HCT116 (cell line): Measurements from ENCODE around the gene PRPF8. TPM values are rescaled to one million over a fixed set of nuclear protein-coding genes. Genes with fewer than 3 reads are reported as not detected.

Experiments
- ATAC-seq: fragments of 200-7000 bp; cut with Tn5 transposase; 2 replicates; pipeline ENCODE4 v1.9.1; 2020; ENCODE audit warnings: mild to moderate bottlenecking, moderate library complexity
- BruUV-seq: library from RNA; stranded (reverse); fragments of 400-500 nt; replicated peaks from 2 replicates; lab custom pipeline; 2021; lab: Mats Ljungman, UMichigan
- CTCF ChIA-PET: fragments of 300-600 bp; sonication (Branson Sonifier 250); formaldehyde crosslinking; loops from one replicate; lab custom pipeline; 2021; ENCODE audit warnings: antibody characterized with exemption; lab: Charles Lee
- POLR2A ChIA-PET: fragments of 300-600, 350-600 bp; sonication (Branson Sonifier 250); formaldehyde crosslinking; loops from one replicate; lab custom pipeline; 2021; ENCODE audit warnings: antibody characterized with exemption; lab: Charles Lee
- RAD21 ChIA-PET, 2 experiments: fragments of 300-600 bp; sonication (Branson Sonifier 250); formaldehyde crosslinking; loops; one replicate each; lab custom pipeline; 2023; ENCODE audit warnings: low total read pairs in 2 of 2; ENCODE audit not compliant: uncharacterized antibody in 2 of 2, unreplicated experiment in 2 of 2, low non-redundant PET in 1 of 2; lab: Charles Lee
- DNase-seq: peaks from one replicate; pipeline ENCODE4 v3.0.0-alpha.2; 2010; ENCODE audit warnings: low read depth, low spot score
- H2AFZ ChIP-seq: fragments of 200-600 bp; shearing (Covaris generic), sonication (generic); 2 replicates; pipeline ENCODE4 v1.6.1; 2017; ENCODE audit warnings: low read depth, mixed run types, mixed read lengths, antibody characterized with exemption, low read length; ENCODE audit not compliant: poor library complexity, severe bottlenecking
- H3K27ac ChIP-seq: 2 replicates; pipeline ENCODE4 v1.5.1; 2012; ENCODE audit warnings: low read depth, low read length
- H3K27me3 ChIP-seq: fragments of 200-600 bp; sonication (generic); 2 replicates; pipeline ENCODE4 v1.6.1; 2016; ENCODE audit warnings: mixed run types, low read length, mixed read lengths; ENCODE audit not compliant: insufficient read depth
- H3K36me3 ChIP-seq, 2 experiments: fragments of 200-500 bp in 1 of 2; fragments of 200-600 bp in 1 of 2; sonication (Bioruptor generic) in 1 of 2; sonication (generic) in 1 of 2; 2 replicates each; pipeline versions ENCODE4 v1.5.1 to v1.6.1; 2014 to 2016; ENCODE audit warnings: low read length in 2 of 2, inconsistent platforms in 1 of 2, mixed read lengths in 1 of 2, mixed run types in 1 of 2; ENCODE audit not compliant: insufficient read depth in 2 of 2, control insufficient read depth in 1 of 2
- H3K4me1 ChIP-seq, 2 experiments: fragments of 200-600 bp in 1 of 2; sonication (generic) in 1 of 2; 2 replicates each; pipeline versions ENCODE4 v1.5.1 to v1.6.1; 2012 to 2017; ENCODE audit warnings: low read length in 2 of 2, inconsistent platforms in 1 of 2, mild to moderate bottlenecking in 1 of 2, mixed read lengths in 1 of 2, mixed run types in 1 of 2, moderate library complexity in 1 of 2; ENCODE audit not compliant: insufficient read depth in 2 of 2, control insufficient read depth in 1 of 2
- H3K4me2 ChIP-seq: fragments of 200-600 bp; sonication (generic); 2 replicates; pipeline ENCODE4 v1.6.1; 2017; ENCODE audit warnings: mixed run types, low read length, mixed read lengths
- H3K4me3 ChIP-seq, 2 experiments: fragments of 200-600 bp in 1 of 2; sonication (generic) in 1 of 2; replicated peaks in 1 of 2; 2 replicates each; pipeline ENCODE4 v1.5.1; 2011 to 2016; ENCODE audit warnings: low read length in 2 of 2, control low read depth in 1 of 2, low read depth in 1 of 2, mild to moderate bottlenecking in 1 of 2, mixed read lengths in 1 of 2, mixed run types in 1 of 2
- H3K79me2 ChIP-seq: fragments of 200-600 bp; sonication (generic); 2 replicates; pipeline ENCODE4 v1.6.1; 2017; ENCODE audit warnings: mild to moderate bottlenecking, mixed run types, low read length, moderate library complexity, mixed read lengths; ENCODE audit not compliant: insufficient read depth
- H3K9ac ChIP-seq: fragments of 200-600 bp; sonication (generic); 2 replicates; pipeline ENCODE4 v1.6.1; 2016; ENCODE audit warnings: low read length, mixed read lengths
- H3K9me2 ChIP-seq: fragments of 200-600 bp; sonication (generic), shearing (Covaris generic); 2 replicates; pipeline ENCODE4 v1.6.1; 2017; ENCODE audit warnings: mixed run types, mild to moderate bottlenecking, moderate library complexity; ENCODE audit not compliant: insufficient read depth
- H3K9me3 ChIP-seq, 2 experiments: fragments of 200-500 bp in 1 of 2; fragments of 200-600 bp in 1 of 2; sonication (Bioruptor generic) in 1 of 2; sonication (generic) in 1 of 2; 2 replicates each; pipeline ENCODE4 v1.6.1; 2014 to 2017; ENCODE audit warnings: low read length in 2 of 2, mixed read lengths in 2 of 2, inconsistent platforms in 1 of 2, low read depth in 1 of 2, mild to moderate bottlenecking in 1 of 2, mixed run types in 1 of 2, moderate library complexity in 1 of 2; ENCODE audit not compliant: control insufficient read depth in 1 of 2, insufficient read depth in 1 of 2
- H4K20me1 ChIP-seq: fragments of 200-600 bp; sonication (generic), shearing (Covaris generic); 2 replicates; pipeline ENCODE4 v1.6.1; 2017; ENCODE audit warnings: mixed run types, mild to moderate bottlenecking, moderate library complexity; ENCODE audit not compliant: insufficient read depth
- FOSL1 ChIP-seq: IDR thresholded peaks from 2 replicates; pipeline ENCODE4 v1.6.1; 2012; ENCODE audit warnings: low read depth
- JUND ChIP-seq: IDR thresholded peaks from 2 replicates; pipeline ENCODE4 v1.6.1; 2012
- POLR2A ChIP-seq: IDR thresholded peaks from 2 replicates; pipeline ENCODE4 v1.7.0; 2011; ENCODE audit warnings: borderline replicate concordance; ENCODE audit not compliant: insufficient read depth, insufficient read length; ENCODE audit errors: extremely low read depth
- POLR2AphosphoS5 ChIP-seq: IDR thresholded peaks from 2 replicates; pipeline ENCODE4 v1.6.1; 2011; ENCODE audit warnings: mild to moderate bottlenecking, low read depth, low read length, moderate library complexity
- SIN3A ChIP-seq: IDR thresholded peaks from 2 replicates; pipeline ENCODE4 v1.6.1; 2012; ENCODE audit warnings: low read depth
- SP1 ChIP-seq: IDR thresholded peaks from 2 replicates; pipeline ENCODE4 v1.6.1; 2012; ENCODE audit warnings: low read depth
- ZNF274 ChIP-seq: fragments of 200-500 bp; sonication (Bioruptor generic); IDR thresholded peaks from 2 replicates; pipeline ENCODE4 v1.6.1; 2014; ENCODE audit warnings: mild to moderate bottlenecking, low read depth, low read length, inconsistent platforms
- intact Hi-C: fragments of 100-400 bp; cut with micrococcal nuclease; formaldehyde crosslinking; loops from 2 replicates; pipeline ENCODE4 v1.10.0; 2022
- total RNA-seq: library from RNA; stranded (reverse); gene quantifications from one replicate; pipeline ENCODE4 v1.2.1, GENCODE V29; 2021; ENCODE audit not compliant: unreplicated experiment
- TF ChIP-seq, protein P1 (sequence below): IDR thresholded peaks from 2 replicates; pipeline ENCODE4 v1.6.1; 2012
- TF ChIP-seq, protein P2 (sequence below): IDR thresholded peaks from 2 replicates; pipeline ENCODE4 v1.6.1; 2012; ENCODE audit warnings: low read depth
- TF ChIP-seq, protein P3 (sequence below): IDR thresholded peaks from 2 replicates; pipeline ENCODE4 v1.6.1; 2012

The PRPF8 gene
- total RNA-seq, 1 experiment from 2014 or later: 386 TPM

DNA sequence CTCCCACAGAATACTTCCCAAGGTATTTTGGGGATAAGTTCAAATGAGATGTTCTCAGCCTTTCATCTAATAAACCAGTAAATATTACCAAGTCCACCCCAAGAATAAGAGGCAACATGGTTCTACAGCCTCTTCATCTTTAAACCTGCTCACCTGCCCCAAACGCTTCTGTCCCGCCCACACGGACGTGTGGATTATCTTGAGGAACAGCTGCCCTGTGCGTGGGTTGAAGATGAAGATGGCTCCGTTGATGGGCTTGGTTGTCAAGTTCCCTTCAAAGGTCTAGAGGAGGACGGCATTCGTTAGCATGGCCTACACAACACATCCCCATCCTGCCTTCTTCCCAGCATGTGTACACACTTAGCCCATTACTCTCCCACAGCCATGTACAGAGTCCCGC is 26.6 kb downstream of the PRPF8 start:
- TF ChIP-seq SP1 (no peak), JUND (no peak), SIN3A (no peak), ZNF274 (no peak), FOSL1 (no peak), POLR2AphosphoS5 (no peak), POLR2A (no peak)
- TF ChIP-seq, protein P1, sequence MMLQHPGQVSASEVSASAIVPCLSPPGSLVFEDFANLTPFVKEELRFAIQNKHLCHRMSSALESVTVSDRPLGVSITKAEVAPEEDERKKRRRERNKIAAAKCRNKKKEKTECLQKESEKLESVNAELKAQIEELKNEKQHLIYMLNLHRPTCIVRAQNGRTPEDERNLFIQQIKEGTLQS: no peak
- TF ChIP-seq, protein P2, sequence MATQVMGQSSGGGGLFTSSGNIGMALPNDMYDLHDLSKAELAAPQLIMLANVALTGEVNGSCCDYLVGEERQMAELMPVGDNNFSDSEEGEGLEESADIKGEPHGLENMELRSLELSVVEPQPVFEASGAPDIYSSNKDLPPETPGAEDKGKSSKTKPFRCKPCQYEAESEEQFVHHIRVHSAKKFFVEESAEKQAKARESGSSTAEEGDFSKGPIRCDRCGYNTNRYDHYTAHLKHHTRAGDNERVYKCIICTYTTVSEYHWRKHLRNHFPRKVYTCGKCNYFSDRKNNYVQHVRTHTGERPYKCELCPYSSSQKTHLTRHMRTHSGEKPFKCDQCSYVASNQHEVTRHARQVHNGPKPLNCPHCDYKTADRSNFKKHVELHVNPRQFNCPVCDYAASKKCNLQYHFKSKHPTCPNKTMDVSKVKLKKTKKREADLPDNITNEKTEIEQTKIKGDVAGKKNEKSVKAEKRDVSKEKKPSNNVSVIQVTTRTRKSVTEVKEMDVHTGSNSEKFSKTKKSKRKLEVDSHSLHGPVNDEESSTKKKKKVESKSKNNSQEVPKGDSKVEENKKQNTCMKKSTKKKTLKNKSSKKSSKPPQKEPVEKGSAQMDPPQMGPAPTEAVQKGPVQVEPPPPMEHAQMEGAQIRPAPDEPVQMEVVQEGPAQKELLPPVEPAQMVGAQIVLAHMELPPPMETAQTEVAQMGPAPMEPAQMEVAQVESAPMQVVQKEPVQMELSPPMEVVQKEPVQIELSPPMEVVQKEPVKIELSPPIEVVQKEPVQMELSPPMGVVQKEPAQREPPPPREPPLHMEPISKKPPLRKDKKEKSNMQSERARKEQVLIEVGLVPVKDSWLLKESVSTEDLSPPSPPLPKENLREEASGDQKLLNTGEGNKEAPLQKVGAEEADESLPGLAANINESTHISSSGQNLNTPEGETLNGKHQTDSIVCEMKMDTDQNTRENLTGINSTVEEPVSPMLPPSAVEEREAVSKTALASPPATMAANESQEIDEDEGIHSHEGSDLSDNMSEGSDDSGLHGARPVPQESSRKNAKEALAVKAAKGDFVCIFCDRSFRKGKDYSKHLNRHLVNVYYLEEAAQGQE: no peak
- TF ChIP-seq, protein P3, sequence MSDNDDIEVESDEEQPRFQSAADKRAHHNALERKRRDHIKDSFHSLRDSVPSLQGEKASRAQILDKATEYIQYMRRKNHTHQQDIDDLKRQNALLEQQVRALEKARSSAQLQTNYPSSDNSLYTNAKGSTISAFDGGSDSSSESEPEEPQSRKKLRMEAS: no peak
- no TSS peak for BruUV-seq
- no peak overlapping the region for H3K9ac ChIP-seq
- CTCF ChIA-PET: interaction anchor here (1.6 kb wide), 1 partner anchor 9 kb away, joined by 5 read pairs; the partner anchor contains the start of gene RILP
- RAD21 ChIA-PET: no interaction called here
- no peaks in the 10 kb centered on the region for H3K4me1 ChIP-seq
- no peak overlapping the region for H3K4me3 ChIP-seq
- H2AFZ ChIP-seq: no peak overlapping the region
- no peaks in the 10 kb centered on the region for H3K27me3 ChIP-seq
- H3K4me2 ChIP-seq: no peak overlapping the region
- POLR2A ChIA-PET: interaction anchor here (1.2 kb wide), 1 partner anchor 8 kb away, joined by 3 read pairs; no protein-coding TSS in a partner anchor
- peaks cover 72 to 84% of the 10 kb centered on the region in 2 experiments for H3K36me3 ChIP-seq
- H4K20me1 ChIP-seq: 0 out of 2 replicates have a peak, but pooled peaks cover 4% of the 10 kb centered on the region
- H3K27ac ChIP-seq: no peak overlapping the region
- H3K9me3 ChIP-seq: no peaks in the 10 kb centered on the region
- H3K9me2 ChIP-seq: no peaks in the 10 kb centered on the region
- peaks cover 4% of the 10 kb centered on the region; the same call in 1 of the 2 replicates for H3K79me2 ChIP-seq
- intact Hi-C loops: no loop called here
- ATAC-seq (no peak), DNase-seq (no peak)
